HG03097 (cell line): ENCODE results near the gene SLC26A9.

Experiments
- ATAC-seq: cut with Tn5 transposase; IDR thresholded peaks from one replicate; pipeline ENCODE4 v1.9.1; 2021; ENCODE audit not compliant: unreplicated experiment, low FRiP score

The SLC26A9 gene

DNA sequence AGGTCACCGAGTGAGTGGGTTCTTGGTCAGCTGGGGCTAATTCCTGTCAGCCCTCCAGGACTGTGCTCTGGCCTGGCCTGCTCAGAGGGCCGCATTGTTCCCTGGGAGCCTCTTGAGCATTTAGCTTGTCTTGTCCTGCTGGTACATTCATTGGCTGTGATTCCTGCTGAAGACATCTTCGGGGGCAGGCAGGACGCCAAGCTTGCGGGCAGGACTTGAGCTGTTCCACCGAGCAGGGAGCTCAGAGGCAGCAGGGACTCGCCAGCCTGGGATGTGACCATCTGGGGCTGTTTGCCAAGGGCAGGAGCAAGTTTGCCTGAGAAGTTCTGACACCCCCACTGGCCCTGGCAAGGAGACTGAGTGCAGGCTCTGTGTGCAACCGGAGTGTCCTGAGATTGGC is 7.0 kb upstream of the SLC26A9 start:
- no peak for ATAC-seq

DNA sequence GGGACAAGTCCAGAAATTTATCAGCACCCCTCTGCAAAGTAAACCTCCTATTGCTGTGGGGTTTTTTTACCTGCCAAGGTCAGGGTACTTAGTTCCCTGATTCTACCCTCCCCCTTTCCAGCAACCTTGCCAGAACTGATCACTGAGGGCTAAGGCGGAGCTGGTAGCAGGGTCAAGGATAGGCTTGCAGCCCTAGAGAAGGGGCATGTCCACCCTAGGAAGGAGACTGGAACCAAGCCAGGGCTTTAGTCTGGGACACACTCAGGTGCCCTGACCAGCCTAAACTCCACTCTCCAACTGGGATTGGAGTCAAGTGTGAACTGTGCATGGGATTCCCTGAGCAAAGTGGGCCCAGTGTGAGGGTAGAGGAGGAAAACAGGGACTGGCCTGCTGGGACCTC is 6.5 kb upstream of the SLC26A9 start:
- ATAC-seq, result no peak

DNA sequence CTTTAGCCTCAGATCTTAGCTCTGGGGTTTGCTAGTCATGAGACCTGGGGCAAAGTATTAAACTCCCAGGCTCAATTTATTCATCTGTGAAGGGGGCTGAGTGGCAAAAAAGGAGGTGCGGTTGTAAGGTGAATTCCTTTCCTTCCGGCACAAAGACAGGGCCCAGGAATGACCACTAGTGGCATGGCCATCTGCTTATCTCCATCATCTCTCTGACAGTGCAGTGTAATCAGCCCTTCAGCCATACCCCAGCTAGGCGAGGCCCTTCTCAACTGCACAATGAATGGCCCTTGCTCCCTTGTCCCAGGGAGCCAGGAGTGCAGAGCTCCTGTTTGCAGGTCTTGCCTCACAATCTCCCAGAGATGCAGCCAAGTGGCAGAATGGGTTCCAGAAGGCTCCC is 5.6 kb upstream of the SLC26A9 start:
- no peak for ATAC-seq

DNA sequence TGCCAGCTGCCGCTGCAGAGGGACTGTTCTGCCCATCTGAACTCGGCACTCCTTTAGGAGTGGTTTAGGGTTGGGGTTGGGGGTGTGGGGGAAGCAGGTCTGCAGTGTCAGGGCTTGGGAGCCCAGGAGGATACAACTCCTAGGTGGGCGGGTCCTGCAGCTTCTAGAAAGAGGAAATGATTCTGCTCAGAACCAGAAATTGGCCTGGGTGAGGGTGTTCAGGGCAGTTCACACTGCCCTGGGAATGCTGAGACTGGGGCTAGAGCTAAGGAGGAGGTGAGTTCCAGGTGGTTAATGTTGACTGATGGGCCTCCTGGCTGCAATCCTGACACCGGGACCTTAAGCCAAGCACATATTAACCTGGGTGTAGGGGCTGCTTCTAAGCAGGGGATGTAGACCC is 4.8 kb upstream of the SLC26A9 start:
- ATAC-seq, result no peak

DNA sequence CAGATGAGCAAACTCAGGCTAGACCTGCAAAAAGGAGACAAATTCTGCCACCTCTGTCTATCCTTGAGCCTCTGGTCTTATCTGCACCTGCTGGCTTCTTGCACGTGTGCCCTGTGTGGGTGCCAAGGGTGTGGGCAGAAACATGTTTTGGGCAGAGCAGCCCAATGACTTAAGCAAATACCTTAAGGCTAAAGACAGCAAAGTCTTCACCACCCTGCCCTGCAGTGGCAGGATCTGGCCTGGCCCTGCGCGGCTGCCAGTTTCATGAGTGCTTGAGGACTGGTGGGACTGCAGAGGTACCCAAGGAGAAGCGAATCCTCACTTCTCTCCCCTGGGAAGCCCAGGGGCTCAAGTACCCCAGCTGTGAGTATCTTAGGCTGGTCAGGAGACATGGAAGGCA is 3.8 kb upstream of the SLC26A9 start:
- ATAC-seq, result no peak

DNA sequence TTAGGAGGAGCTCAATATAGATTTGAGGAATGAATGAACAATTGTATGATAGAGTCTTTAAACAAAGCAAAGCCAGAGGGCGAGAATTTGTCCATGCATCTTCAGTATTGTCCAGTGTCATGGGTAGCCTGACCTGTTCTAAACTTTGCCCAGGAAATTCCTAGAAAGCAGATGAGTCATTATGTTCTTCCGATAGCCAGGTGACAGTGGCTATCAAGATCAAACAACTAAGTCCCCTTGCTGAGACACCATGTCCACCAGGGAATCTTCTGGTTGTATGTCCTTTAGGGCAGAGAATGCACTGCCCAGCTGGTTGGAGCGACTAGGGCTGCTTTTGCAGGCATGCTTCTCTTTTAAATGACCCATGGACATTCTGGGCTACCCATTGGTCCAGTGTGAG is 1.8 kb upstream of the SLC26A9 start:
- no peak for ATAC-seq

DNA sequence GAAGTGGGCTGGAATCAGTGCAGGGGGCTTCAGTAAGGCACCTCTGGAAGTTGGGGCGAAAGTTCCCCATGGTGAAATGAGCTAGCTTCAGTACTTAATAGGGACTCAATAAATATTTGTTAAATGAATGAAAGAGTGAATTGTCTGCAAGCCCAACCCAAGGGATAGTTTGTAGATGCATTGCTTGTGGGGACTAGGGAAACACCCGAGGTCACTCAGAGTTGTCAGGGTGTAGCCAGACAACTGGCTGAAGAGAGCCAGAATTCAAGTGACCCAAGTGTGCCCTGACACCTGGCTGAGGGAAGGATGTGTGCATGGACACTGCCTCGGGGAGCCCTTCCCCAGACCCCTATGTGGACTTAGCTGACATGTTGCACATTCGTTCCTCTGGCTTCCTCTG is 1.3 kb upstream of the SLC26A9 start:
- no peak for ATAC-seq

DNA sequence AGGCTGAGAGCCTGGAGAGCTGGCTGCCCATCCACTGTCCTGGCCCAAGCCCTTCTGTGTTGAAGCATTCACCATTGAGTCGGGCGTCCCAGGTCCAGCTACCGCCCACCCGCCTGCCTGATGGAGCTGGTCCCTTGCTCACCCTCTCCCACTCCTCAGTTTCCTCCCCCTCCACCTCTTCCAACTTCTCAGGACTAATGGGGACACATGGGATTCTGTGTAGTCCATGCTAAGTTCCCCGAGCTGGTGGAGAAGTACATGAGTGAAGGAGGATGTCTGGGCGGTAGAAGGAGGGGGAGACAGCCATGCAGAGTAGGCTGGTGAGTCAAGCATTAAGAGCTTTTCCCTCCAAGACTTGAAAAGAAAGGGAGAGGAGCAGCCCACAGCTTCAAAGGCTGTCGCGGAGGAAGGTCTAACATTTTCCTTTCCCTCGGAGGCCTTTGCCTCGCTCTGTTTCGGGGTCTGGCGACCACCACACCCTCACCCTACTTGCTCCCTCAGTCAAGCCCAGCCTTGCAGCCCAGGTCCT is 561 bp downstream of the SLC26A9 start:
- no peak for ATAC-seq

DNA sequence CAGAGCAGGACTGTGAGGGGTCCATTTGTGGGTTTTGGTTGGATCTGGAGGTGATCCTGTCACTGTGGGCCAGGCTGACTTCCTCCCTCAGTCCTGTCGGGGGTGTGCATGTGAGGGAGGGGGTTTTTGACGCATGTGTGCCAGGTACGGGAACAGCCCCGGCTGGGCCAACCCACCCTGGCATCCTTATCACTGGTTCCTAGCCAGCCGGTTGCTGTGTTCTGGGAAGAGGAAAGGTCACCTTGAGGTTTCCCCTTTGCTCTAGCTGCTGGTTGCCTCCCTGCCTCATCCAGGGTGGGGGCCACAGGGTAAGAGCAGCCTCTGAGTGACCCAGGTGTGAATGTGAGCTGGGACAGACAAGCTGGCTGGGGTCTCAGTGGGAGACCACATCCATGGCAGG is 2.5 kb downstream of the SLC26A9 start:
- ATAC-seq, result no peak

DNA sequence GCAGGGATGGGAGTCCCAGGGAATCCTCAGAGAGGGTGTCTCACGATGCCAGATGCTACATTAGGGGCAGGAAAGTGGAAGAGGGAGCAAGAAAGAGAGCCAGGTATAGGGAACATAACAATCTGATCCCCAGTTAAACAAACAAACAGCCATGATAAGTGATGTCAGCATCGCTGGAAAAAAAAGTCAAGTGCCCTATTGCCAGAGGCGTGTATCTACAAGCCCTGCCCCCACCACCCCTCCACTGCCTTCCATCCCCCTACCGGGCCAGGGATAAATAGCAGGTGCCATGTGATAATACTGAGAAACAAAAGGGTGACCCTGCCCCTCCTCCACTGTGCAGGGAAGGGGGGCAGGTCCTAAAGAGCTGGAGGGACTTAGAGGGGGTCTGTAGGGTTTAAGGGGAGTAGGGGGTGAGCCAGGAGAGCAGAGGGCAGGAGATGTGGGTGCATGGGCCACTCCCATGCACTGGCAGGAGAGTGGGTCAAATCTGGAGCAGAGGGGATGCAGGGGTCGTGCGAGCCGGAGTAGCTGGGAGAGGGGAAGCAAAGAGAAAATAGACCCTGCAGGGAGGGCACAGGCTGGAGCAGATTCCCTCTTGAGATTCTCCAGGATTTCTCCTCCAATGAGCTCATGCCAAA is 3.4 kb downstream of the SLC26A9 start:
- ATAC-seq, result no peak

DNA sequence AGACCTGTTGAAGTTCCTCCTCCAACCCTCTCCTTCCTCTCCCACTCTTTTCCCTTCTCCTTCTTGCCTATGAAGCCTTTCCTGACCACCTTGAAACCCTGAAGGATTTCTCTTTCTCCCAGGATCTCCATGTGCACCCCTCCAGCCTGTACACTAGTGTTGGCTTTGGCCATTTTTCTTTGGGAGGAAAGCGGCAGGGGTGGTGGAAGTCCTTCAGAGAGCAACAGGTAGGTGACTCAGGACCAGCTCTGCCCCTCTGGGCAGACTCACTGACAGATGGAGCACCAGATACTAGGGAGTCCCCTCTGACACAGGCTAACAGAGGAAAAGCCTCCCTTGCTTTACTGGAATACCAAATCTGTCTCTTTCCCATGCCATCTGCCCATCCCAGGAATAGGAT is 4.6 kb downstream of the SLC26A9 start:
- ATAC-seq, result no peak

DNA sequence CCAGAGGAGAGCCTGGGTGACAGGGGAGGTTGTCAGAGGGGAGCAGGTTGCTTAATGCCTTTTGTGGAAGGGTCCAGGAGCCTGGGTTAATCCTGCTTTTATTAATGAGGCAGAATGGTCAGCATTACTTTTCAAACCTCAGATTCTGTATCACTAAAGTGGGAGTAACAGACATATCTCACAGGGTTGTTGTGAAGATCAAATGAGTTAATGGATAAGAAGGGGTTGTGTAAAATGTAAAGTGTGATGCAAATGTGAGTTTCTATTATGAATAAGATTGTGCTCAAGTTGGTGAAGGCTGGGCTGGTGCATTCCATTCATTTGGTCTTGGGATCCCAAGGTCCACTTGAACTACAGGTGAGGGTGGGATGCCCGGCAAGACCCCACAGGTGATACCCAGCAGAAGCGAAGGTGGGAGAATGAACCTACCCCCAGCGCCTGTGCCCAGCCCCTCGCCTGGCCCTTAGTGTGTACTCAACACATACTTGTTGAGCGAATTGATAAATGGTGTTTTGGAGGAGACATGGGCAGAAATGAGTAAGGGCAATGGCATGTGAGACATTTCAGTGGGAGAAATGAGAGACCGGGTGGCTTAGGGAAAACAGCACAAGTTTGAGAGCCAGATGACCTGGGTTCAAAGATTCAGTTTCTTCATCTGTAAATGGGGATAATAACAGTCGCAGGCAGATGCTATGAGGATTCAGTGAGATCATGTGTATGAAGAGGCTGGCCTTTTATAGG is 6.2 kb downstream of the SLC26A9 start:
- ATAC-seq, result no peak

DNA sequence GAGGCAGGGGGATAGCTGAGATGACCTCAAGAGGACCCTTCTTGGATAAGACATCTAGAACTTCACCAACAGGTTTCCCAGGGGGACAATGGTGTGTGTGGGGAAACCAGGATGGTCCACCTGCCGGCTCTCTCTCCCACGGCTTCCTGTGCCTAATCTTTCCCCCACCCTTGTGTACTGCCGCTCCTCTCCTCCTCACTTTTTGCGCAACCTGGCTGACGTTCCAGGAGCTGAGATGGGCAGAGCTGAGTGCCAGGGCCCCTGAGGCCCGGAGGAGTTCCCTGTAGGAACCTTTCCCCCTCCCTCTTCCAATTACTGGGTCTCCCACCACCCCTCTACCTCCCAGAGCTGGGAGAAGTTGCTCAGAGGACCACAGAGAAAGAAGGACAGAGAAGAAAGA is 6.9 kb downstream of the SLC26A9 start:
- no peak for ATAC-seq

DNA sequence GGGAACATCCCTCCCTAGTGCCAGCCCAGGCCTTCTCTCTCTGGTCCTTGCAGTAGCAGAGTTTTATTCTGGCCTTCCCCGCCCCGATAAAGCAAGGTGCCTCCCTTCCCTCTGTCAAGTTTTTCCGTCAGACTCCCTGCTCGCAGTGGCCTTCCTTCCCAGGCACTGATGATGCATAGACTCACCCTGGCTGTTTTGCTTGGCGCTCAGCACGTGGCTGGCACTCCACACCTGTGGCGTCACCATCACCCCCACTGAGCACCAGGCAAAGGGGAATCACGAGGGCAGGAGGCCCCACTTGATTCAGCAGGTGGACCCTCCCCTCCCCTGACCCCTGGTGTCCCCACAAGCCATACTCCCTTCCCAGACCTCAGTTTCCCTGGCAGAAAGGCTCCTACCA is 7.4 kb downstream of the SLC26A9 start:
- ATAC-seq, result no peak

DNA sequence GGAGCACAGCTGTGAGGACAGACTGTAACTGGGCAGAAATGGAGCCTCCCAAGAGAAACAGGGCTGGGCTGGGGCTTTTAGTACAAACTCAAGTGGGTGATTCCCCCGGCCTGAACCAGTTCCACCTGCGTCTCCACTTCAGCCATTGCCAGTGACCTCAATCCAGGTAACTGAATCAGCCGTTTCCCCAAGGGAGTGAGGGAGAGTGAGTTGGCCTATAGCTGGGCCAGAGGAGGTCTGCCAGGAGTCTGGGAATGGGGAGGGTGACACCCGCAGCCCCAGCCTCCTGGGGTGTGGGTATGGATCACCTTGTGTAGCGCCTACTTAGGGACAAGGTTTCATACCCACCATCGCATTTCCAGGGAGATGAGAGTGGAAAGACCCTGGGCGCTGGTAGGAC is 8.5 kb downstream of the SLC26A9 start:
- no peak for ATAC-seq

DNA sequence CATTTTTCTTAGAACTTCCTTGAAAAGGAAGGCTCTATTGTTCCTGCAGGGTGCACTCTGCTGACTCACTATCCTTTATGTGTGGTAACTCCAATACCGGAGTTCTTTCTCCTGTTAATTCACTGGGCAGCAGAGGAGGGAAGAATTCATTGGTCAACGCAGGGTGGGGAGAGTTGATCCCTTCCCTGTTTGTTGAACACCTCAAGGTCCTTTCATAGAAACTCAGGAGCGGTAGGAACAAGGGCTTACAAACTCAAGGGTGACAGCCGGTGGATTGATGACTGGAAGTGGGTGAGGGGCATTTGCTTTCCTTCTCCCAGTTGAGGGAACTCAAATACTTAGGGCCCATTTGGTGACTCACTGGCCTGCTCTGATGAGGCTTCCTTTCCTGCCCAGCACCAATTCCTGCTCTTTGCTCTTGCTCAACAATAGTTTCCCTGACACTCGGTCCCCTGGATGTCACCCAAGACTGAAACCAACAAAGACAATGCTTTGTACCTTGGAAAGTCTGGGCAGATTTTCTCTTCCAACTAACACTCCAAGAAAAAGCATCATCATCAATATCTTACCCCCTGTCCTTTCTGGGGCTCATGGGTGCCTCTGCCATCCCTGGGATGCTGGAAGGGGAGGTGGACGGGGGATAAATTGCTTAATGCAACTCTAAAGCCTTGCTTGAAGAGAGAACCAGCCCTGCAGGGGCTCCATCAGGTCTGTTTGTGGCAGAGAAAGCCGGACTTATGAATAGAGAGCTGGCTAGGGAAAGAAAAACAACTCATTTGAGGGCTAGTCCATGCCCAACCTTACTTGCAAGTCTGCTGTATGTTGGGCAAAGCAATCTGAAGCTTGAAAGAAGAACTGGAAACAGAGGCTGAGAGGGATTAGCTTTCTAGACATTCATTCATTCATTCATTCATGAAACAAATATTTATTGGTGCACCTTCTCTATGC is 9.3 kb downstream of the SLC26A9 start:
- ATAC-seq, result no peak

DNA sequence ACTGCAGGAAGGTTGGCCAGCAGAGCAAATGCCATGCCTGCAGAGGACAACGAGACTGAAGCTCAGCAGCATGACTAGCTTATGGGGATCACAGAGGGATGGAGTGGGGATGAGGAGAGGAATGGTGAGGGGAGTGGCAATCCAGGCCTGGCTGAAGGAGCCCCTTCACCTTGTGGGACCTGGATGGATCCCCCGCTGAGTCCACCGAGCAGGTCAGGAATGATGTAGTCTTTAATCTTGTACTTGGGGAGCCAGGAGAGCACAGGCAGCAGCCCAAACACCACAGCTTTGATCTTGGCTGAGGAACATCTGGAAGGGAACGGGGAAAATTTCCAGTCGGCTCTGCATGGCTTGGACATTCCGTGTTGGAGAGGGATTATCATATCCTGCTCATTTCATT is 10.5 kb downstream of the SLC26A9 start:
- no peak for ATAC-seq

DNA sequence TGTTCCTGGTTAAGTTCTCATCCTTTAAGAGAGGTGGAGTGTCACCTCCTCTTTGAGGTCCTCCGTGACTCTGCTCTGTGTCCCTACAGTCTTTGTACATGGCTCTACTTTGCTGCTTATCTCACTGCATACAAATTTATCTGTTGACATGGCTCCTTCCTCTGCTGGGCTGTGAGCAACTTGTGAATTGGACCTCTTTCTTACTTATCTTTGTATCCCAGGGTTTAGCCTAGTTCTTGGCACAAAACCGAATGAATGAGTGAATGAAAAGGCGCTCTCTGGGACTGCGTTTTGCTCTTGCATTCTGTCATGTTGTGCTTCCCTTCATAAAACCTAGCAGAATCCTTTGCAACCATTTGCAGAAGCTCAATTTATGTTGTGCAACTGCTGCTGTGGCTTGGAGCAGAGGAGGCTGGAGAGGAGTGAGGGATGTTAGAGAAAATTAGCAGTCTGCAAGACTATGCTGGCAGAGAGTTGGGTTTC is 12.4 kb downstream of the SLC26A9 start:
- no peak for ATAC-seq

DNA sequence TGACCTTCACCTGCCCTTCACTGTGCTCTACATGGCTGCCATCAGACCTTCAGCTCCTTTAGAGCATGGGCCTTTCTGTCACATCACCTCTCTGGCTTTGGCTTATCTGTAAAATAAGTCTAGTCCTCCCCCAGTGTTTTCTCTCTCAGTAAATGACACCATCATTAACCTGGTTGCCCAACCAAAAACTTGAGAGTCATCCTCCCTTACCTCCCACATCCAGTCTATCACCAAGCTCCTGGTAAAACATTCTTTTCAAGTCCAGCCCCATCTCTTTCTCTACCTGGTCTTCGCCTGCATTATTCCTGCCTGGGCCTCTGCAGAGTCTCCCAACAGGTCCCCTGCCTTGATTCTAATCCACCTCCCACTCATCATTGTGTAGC is 13.1 kb downstream of the SLC26A9 start:
- no peak for ATAC-seq

DNA sequence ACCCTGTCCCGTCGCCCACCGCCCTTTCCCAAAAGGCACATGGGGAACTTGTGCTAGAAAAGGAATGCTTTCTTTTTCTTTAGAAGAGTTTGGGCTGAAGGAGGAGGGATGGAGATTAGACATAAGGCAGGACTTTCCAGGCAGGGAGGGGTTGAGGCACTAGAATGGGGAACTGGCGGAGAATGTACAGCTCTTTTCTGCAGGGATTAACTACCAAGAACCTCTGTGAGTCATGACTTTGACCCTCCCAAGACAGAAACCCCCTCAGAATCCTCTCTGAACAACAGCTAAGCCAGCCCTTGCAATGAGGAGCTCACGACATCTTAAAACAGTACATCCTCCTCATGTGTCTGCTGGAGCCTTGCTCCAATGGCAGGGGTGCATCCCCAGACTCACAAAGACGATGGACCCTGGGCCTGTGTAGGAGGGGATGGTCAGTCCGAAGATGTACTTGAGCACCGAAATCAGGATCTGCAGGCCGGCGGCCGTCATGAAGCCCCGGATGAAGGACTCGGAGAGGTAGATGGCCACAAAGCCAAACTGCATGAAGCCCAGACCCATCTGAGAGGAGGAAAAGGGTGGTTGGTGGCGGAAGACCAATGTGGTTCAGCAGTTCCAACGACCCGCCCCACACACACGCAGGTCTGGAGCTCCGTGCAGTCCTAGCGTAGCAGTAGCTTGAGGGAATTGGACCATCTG is 13.6 kb downstream of the SLC26A9 start:
- ATAC-seq, result no peak

DNA sequence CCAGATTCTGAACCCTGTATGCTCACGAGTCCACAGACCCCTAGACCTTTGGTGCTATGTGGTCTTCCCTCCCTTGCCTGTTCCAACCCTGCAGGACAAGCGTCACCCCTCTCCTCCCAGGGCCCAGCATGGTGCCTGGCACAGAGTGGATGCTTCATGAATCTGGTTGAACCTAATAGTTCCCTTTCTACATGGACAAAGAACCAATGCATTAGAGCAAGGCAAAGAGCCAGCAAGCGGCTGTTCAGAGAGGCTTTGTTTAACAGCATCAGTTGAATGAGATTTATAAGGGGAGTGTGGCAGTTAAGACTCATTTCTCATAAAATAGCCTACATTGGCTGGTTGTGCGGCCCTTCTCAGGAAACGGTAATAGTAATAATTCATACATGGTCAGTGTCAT is 14.9 kb downstream of the SLC26A9 start:
- ATAC-seq, result no peak
